ENCODE results near the gene DEPDC5. TPM values are rescaled to one million over a fixed set of nuclear protein-coding genes. Genes with fewer than 3 reads are reported as not detected.
A peak's percentile ranks its signal among the peaks of the same experiment; 100 is the strongest.

The DEPDC5 gene
- total RNA-seq, 4 donors from 2014 or later, result 25.9 to 86.4 (median 45.6) TPM

GRCh38 chr22:31840585-31840984 is 86.8 kb downstream of the DEPDC5 start:
- no peak for TF ChIP-seq POLR2A (IDR thresholded peaks at IDR 0.05)
- TF ChIP-seq POLR2AphosphoS5 (IDR thresholded peaks at IDR 0.05), result no peak
- TF ChIP-seq, protein P1, sequence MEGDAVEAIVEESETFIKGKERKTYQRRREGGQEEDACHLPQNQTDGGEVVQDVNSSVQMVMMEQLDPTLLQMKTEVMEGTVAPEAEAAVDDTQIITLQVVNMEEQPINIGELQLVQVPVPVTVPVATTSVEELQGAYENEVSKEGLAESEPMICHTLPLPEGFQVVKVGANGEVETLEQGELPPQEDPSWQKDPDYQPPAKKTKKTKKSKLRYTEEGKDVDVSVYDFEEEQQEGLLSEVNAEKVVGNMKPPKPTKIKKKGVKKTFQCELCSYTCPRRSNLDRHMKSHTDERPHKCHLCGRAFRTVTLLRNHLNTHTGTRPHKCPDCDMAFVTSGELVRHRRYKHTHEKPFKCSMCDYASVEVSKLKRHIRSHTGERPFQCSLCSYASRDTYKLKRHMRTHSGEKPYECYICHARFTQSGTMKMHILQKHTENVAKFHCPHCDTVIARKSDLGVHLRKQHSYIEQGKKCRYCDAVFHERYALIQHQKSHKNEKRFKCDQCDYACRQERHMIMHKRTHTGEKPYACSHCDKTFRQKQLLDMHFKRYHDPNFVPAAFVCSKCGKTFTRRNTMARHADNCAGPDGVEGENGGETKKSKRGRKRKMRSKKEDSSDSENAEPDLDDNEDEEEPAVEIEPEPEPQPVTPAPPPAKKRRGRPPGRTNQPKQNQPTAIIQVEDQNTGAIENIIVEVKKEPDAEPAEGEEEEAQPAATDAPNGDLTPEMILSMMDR (IDR thresholded peaks at IDR 0.05), result no peak
- TF ChIP-seq EP300 (IDR thresholded peaks at IDR 0.05; ENCODE audit: low read depth), result no peak
- no peak for DNase-seq
- intact Hi-C loops (cut with DNase I; ENCODE audit: low total_unique reads) (no loop called here), in situ Hi-C loops (cut with MboI; ENCODE audit: low pct_ligation_motif_present in 1 of 4, low pct_unique_long_range_greater_than_20kb in 1 of 4, low sequenced_read_pairs in 3 of 4) (no loop called here)
- H3K4me1 ChIP-seq, result peaks cover 0 to 2% (median 0%) of the 10 kb centered on the region in 4 donors
- peaks cover 0 to 52% (median 24%) of the 10 kb centered on the region in 4 donors for H3K36me3 ChIP-seq
- H3K4me3 ChIP-seq, result no peak overlapping the region
- peak overlapping the region in 1 of 4 donors; percentile 16 for H3K27ac ChIP-seq
- no peaks in the 10 kb centered on the region for H3K9me3 ChIP-seq
- no peaks in the 10 kb centered on the region for H3K27me3 ChIP-seq

- 61 to 78% methylated on average over 6 to 8 of the region's 8 CpGs for WGBS, 2 donors (ENCODE audit: low coverage in 1 of 2)
Measured at GRCh38 chr22:31841078-31841827, 87.4 kb downstream of the DEPDC5 start.

DNA sequence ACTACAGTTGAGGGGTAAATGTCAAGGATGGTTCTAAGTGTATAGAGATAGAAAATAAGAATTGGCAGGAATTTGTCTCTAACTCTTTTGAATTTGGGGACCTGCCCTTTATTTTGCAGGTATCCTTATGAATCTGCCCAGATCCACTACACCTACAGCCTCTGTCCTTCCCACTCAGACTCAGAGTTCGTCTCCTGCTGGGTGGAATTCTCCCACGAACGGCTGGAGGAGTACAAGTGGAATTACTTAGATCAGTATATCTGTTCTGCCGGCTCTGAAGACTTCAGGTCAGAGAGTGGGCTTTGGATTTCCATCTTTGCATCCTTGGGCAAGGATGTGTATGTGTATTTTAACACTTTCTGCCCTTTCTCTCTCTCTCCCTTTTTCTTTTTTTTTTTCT is 89.7 kb downstream of the DEPDC5 start:
- H3K36me3 ChIP-seq, result peaks cover 0 to 68% (median 25%) of the 10 kb centered on the region in 4 donors
- H3K27me3 ChIP-seq, result no peaks in the 10 kb centered on the region
- no peak overlapping the region for H3K27ac ChIP-seq
- DNase-seq, result no peak
- 90 to 97% methylated on average over 4 of the region's 4 CpGs for WGBS, 2 donors (ENCODE audit: low coverage in 1 of 2)
- peaks cover 0 to 2% (median 0%) of the 10 kb centered on the region in 4 donors for H3K4me1 ChIP-seq
- H3K4me3 ChIP-seq, result no peak overlapping the region
- intact Hi-C loops (cut with DNase I; ENCODE audit: low total_unique reads) (no loop called here), in situ Hi-C loops (cut with MboI; ENCODE audit: low pct_ligation_motif_present in 1 of 4, low pct_unique_long_range_greater_than_20kb in 1 of 4, low sequenced_read_pairs in 3 of 4) (no loop called here)
- TF ChIP-seq POLR2A (IDR thresholded peaks at IDR 0.05) (no peak), EP300 (IDR thresholded peaks at IDR 0.05; ENCODE audit: low read depth) (no peak), POLR2AphosphoS5 (IDR thresholded peaks at IDR 0.05) (no peak)
- TF ChIP-seq, protein P1 (IDR thresholded peaks at IDR 0.05), result no peak
- H3K9me3 ChIP-seq, result no peaks in the 10 kb centered on the region

More at GRCh38 chr22:31841078-31841827, 87.4 kb downstream of the DEPDC5 start:
- H3K27ac ChIP-seq, result peak overlapping the region in 3 of 4 donors; percentile 14 to 45 (median 16)
- TF ChIP-seq POLR2A (IDR thresholded peaks at IDR 0.05) (no peak), EP300 (IDR thresholded peaks at IDR 0.05; ENCODE audit: low read depth) (no peak), POLR2AphosphoS5 (IDR thresholded peaks at IDR 0.05) (no peak)
- TF ChIP-seq, protein P1 (IDR thresholded peaks at IDR 0.05), result no peak
- H3K27me3 ChIP-seq, result no peaks in the 10 kb centered on the region
- intact Hi-C loops (cut with DNase I; ENCODE audit: low total_unique reads), result no loop called here
- no peaks in the 10 kb centered on the region for H3K9me3 ChIP-seq
- in situ Hi-C loops (cut with MboI; ENCODE audit: low pct_ligation_motif_present in 1 of 4, low pct_unique_long_range_greater_than_20kb in 1 of 4, low sequenced_read_pairs in 3 of 4), result no loop called here
- H3K36me3 ChIP-seq, result peaks cover 0 to 57% (median 23%) of the 10 kb centered on the region in 4 donors
- H3K4me1 ChIP-seq, result peaks cover 0 to 2% (median 0%) of the 10 kb centered on the region in 4 donors
- H3K4me3 ChIP-seq, result no peak overlapping the region
- DNase-seq, result no peak

DNA sequence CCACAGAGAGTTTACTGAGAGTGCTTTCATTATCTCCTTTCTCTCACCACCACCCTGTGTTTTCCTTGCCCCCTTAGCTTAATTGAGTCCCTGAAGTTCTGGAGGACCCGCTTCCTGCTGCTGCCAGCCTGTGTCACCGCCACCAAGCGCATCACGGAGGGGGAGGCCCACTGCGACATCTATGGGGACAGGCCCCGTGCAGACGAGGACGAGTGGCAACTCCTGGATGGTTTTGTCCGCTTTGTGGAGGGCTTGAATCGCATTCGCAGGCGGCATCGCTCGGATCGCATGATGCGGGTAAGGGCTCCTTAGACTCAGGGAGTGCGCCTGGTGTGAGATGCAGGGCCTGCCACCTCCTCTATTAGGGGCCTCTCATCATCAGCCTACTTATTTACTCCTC is 91.1 kb downstream of the DEPDC5 start:
- Histone ChIP-seq H3K36me3 (peaks cover 0 to 63% (median 24%) of the 10 kb centered on the region in 4 donors), H3K4me1 (peaks cover 0 to 2% (median 0%) of the 10 kb centered on the region in 4 donors), H3K27me3 (no peaks in the 10 kb centered on the region), H3K27ac (no peak overlapping the region), H3K4me3 (no peak overlapping the region), H3K9me3 (no peaks in the 10 kb centered on the region)
- DNase-seq, result no peak
- 97 to 100% methylated on average over 8 to 17 of the region's 17 CpGs for WGBS, 2 donors (ENCODE audit: low coverage in 1 of 2)
- TF ChIP-seq POLR2AphosphoS5 (IDR thresholded peaks at IDR 0.05) (no peak), POLR2A (IDR thresholded peaks at IDR 0.05) (no peak), EP300 (IDR thresholded peaks at IDR 0.05; ENCODE audit: low read depth) (no peak)
- TF ChIP-seq, protein P1 (IDR thresholded peaks at IDR 0.05), result no peak
- intact Hi-C loops (cut with DNase I; ENCODE audit: low total_unique reads), result no loop called here
- in situ Hi-C loops (cut with MboI; ENCODE audit: low pct_ligation_motif_present in 1 of 4, low pct_unique_long_range_greater_than_20kb in 1 of 4, low sequenced_read_pairs in 3 of 4), result no loop called here

Measured in transverse colon (tissue), 4 donors.